Measurements from ENCODE around the gene PCDHGA4.

- TF ChIP-seq CTCF (IDR thresholded peaks at IDR 0.05) (no peak), POLR2AphosphoS5 (IDR thresholded peaks at IDR 0.05) (no peak)
These were observed at the start of gene PCDHGA4 for GRCh38 chr5:141354900-141355469.
